HCEC 1CT (cell line): ENCODE results near the gene ATP8B1.

Experiments used
- DNase-seq: peaks from one replicate; pipeline ENCODE4 v3.0.0-alpha.2; 2017

Gene ATP8B1

DNA sequence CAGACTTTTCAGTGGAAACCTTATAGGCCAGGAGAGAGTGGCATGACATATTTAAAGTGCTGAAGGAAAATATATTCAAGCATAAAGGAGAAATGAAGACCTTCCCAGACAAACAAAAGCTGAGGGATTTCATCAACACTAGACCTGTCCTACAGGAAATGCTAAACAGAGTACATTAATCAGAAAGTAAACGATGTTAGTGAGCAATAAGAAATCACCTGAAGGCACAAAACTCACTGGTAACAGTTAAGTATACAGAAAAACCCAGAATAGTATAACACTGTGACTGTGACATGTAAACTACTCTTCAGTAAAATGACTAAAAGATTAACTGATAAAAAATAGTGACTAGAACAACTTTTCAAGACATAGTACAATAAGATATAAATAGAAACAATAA is 87.4 kb downstream of the ATP8B1 start:
- DNase-seq: no peak

DNA sequence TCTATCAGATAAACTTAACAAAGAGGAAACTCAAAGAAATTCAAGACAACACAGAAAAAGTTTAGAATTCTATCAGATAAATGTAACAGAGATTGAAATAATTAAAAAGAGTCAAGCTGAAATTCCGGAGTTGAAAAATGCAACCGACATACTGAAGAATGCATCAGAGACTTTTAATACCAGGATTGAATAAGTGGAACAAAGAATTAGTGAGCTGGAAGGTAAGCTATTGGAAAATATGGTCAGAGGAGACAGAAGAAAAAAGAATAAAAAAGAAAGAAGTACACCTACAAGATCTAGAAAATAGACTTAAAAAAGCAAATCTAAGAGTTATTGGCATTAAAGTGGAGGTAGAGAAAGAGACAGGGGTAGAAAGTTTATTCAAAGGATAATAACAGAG is 88.0 kb downstream of the ATP8B1 start:
- no peak for DNase-seq

DNA sequence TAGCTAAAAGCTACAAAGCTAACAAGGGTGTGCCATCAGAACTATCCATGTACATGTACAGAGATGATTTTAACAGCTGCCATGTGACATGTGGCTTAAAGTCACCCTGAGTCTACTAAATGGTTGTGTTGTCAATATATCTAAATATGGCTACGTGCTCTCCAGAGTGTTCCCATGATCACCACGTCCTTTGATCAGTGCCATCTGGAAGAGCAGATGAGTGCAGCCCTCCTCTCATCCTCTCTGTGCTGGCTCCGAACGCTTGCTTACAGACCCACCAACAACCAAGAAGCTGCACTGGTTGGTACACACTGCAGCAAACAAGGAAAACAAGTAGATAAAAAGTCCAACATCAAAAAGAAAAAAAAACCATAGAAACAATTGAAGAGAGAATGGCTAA is 92.9 kb downstream of the ATP8B1 start:
- no peak for DNase-seq

DNA sequence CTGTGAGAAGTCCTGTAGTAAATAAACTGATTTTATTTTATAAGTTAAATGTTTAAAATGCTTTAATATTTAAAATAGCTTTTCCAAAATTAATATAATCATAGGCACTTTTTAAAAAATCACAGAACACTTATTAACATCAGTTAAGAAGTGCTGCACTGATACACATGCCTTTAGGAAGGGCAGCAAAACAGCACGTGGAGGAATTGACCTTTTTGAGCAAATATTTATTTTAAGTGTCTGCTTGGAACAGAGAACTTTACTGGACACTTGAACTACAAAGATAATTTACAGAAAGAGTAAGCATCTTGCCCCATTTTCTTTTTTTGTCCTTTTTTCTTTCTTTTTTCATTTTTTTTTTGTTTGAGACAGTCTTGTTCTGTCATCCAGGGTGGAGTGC is 93.8 kb downstream of the ATP8B1 start:
- no peak for DNase-seq

DNA sequence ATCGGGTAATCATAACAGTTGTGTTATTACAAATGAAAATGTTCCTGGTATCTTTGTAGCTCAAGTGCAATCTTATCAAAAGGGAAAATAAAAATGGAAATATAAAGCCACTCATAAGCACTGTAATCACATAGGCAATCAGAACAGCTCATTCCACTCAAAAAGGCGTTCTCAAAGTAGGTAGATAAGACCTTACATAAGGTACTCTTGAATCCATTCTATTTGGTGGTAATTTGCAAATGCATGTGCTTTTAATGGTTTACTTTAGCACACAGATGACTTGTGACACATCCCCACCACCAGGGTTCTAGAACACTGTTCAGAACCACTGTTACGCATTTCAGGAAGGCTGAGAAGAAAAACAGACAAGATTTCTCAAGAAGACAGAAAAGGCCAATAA is 94.8 kb downstream of the ATP8B1 start:
- DNase-seq: no peak

DNA sequence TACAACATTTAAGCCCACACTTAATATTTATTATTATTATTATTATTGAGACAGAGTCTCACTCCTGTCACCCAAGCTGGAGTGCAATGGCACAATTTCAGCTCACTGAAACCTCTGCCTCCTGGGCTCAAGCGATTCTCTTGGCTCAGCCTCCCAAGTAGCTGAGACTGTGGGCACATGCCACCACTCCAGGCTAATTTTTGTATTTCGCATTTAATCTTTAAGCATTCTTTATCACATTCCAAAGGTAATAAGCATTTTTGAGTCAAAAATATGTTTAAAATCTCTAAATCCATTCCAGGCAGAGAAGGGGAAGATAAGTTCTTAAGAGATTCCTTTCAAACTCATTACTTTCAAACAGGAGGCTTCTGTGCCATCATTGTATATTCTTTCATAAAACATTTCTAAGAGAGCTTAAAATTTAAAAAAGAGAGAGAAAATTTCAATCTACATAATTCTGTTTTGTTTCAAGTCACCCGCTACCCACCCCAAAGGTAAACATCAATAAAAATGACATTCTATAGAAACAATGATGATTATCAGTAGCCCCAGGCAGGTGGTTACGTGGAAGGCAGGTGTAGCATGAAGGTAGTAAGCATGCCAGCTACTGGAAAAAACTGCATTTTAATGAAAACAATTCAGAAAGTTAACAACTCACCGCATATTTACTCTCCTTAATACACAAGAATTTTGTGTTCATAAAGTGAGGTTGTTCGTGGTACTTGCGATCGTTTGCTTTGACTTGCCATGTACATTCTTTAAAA is 97.1 kb downstream of the ATP8B1 start:
- DNase-seq: no peak

DNA sequence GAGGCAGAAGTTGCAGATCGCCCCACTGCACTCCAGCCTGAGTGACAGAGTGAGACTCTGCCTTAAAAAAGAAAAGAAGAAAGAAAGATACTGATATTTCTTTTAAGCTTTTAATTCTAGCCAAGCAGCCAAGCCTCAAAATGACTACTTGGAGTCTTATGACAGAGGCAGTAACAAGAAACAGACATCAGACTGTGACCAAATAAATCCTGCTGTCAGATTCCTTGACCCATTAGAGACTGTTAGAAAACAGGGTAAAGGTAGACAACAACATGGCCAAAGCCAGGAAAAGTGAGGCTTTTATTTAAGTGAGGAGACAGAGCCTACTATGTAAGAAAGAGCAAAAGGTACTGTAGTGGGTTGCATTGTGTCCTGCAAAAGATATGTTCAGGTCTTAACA is 98.1 kb downstream of the ATP8B1 start:
- DNase-seq: no peak

DNA sequence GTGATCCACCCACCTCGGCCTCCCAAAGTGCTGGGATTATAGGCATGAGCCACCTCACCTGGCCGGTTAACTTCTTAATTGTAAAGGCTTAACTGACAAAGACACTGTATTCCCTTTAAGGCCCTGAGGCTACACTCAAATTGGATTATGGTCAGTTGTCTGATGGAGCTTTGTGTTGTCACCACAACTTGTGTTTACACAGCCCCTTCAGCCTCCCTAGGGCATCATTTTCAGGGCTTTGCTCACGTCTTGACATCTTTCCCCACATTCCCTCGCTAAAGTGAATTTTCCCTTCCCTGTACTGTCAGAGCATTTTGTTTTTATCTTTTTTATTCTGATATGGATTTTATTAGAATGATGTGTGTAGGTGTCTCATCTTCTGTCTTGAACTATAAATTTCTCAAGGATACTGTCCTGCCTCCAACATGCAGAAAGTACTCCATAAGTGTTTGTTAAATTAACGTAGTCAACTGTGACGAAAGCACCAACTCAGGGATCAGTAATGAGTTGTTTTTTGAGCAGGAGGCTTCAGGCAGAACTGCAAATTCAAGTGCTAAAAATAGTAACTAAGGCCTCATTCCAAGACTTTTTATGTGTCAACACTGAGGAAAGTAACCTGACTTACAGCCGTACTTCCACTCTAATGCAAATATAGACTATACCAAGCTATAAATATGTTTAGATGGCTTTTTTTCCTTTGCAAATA is 104.4 kb downstream of the ATP8B1 start:
- peak; percentile 63 for DNase-seq

DNA sequence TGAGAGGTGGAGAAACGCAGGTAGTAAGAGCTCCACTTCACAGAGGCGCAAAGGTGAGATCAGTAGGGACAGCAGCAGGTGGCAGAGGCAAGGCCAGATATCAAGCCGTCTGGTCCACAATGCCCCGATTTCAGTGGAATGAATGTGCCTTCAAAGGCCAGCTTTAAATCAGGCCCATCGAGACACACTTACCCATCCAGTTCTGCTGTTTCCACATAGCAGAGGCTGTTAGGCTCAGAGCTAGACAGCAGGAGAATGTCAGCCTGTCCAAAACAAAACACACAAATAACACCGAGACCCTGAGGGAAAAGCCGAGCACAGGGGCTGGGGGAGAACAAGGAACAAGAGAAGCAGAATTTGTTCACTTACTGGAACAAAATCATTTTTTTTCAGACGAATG is 105.7 kb downstream of the ATP8B1 start:
- DNase-seq: no peak

DNA sequence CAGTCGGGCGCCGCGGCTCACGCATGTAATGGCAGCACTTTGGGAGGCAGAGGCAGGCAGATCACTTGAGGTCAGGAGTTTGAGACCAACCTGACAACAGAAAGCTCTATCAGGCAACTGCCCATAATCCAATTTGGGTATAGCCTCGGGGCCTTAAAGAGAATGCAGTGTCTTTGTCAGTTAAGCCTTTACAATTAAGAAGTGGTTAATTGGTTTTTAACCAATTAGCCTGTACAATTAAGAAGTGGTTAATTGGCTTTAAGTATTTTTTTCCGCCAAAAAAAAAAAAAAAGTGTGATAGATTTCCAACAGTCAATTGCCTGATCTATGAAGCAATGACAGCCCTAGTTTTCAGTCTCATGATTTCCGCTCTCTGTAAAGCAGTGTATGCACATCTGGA is 106.8 kb downstream of the ATP8B1 start:
- DNase-seq: no peak

DNA sequence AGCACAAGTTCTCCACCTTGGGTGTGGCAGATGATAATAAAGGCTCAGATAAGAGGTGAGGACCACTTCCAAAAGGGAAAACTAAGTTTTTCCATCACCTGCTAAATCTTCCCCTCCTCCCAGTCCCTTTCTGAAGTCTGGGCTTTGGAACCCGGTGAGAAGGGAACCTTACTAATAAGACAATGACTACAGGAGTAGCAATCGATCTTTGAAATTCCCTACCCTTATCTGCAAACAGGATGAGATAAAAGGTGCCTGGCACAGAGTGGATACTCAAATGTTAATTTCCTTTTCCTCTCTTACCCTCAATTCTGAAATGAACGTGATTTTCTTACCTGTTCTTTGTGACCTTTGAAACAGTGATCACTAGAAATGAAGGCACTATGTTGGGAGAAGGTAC is 111.8 kb downstream of the ATP8B1 start:
- no peak for DNase-seq

DNA sequence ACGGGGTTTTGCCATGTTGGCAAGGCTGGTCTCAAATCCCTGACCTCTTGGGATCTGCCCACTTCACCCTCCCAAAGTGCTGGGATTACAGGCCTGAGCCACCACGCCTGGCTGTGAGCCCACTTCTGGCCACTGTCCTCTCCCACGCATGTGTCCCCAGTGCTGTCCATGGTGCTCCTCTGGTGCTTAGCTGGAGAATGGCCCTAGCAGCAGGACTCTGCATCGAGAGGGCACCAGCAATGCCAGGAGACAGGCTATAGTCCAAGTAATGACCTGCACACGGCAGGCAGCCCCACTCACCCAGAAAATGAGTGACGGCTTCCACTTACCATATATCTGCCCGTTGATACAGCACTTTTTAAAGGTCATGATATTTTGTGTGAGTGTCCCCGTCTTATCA is 115.1 kb downstream of the ATP8B1 start:
- no peak for DNase-seq

DNA sequence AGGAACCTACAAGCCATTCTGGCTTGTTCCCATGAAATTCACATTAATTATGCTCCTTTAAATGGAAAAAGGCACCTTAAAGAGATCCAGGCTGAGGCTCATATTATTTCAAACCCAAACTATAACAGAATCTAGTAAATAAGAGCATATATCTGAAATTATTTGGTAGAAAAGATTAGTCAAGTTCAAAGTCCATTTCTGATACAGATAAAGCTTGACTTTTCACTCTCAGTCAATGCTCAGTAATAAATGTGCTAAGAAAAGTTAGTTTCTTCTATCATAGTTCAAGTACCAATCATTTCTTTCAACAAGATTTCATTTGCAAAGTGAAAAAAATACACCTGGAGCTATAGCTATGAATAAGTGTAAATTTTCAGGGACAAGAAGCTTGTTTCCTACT is 119.6 kb downstream of the ATP8B1 start:
- no peak for DNase-seq

DNA sequence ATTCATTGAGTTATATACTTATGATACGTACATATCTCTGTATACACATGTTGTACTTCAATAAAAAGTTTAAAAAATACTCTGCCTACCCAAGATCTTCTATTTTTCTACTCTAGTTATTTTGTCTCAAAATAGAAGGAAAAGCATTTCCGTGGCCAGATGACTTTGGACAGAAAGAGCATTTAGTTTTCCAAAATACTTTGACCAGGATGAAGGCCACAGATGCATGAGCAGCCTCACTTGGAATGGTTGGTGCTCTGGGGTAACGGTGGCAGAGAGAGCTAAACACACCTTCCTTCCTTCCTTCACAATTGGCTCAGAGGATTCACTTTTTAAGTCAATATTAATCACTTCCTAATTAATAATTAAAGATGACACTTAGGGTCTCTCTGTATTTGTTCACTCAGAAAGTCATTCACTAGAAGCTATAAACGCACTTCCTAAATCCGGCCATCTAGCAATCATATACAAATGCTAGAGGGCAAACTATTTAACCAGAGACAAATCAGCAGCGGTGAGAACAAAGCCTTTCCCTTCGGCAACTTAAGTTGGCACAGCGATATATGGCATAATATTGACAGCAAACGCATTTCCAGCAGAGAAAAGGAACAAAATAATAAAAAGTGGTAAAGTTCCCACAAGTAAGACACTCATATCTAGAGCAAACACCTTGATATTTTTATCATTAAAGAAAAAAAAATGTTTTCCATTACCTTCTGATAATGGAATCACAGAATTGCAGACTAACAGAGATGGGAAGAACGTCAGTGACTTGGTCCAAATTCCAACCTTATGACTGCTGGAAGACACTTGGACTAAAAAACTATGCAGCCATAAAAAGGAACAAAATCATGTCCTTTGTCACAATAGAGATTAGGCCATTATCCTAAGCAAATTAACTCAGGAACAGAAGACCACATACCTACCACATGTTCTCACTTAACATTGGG is 125.6 kb downstream of the ATP8B1 start:
- no peak for DNase-seq

DNA sequence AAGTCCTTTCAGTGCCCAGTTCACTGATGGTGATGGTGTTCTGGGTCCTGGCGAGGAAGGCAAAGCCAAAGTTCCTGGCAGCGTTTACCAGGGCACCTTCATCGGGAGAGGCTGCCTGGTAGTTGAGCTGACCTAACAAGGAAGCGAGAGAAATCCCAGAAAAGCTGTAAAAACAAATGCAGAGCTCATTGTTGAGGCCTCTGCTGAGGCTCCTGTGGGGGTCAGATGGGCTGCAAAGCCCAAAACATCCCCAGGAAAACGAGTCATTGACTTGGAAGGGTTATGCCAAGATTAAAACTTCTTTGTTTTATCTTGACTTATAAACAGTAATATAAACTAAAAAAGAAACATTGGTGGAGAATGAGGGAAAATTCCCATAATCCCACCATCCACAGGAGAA is 128.2 kb downstream of the ATP8B1 start:
- DNase-seq: no peak

DNA sequence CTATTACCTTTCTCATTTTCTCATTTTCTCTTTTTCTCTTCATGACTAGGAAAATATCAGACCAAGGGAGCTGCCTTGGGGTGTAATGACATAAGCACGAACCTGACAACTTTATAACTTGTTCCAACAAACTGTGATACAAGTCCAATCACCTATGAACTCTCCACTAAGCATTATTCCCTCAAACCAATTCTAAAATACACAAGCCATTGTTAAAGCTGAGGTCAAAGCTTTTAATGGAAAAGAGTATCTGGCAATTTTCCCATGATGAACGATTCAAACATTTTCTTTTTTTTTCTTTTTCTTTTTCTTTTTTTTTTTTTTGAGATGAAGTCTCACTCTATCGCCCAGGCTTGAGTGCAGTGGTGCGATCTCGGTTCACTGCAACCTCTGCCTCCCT is 133.1 kb downstream of the ATP8B1 start:
- DNase-seq: no peak

DNA sequence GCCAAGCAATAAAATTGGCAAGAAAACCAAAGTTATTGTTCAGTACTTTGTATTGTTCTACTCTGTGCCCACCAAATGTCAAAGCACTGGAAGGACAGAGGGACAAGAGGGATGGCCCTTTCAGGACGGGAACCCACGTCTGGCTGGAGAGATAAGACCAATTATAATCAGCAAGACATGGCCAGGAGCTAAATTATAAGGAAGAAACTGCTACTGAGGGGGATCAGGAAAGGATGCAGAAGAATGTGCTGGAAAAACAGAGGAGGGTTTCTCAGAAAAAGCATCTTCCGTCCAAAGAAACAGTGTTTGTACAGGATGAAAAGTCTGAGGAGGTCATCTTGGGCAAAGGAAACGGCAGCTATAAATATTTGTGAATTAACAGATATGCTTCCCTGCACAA is 135.1 kb downstream of the ATP8B1 start:
- DNase-seq: no peak

DNA sequence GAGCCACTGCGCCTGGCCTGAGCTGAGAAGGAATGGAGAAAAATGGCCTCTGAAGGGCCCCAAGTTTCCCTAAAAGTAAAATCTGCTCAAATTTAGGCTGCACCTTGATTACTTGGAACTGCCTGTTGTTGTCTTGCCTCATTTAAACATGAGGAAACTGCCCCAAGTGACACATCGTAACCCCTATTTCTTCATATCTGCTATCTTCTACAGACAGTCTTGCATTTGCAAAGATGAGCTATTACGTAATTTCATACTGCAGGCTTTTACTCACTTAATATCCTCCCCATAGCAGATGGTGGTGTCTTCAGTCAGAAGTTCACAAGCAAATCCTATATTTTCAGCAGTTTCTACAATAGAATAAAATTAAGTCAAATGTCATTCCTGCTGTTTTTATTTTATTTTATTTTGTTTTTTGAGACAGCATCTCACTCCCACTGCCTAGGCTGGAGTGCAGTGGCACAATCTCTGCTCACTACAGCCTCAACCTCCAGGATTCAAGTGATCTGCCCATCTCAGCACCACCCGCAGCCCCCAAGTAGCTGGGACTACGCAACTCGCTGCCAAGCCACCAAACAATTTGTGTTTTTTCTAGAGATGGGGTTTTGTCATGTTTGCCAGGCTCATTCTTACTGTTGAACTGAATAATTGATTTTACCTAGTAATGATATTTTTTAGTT is 136.2 kb downstream of the ATP8B1 start:
- DNase-seq: peak; percentile 76

DNA sequence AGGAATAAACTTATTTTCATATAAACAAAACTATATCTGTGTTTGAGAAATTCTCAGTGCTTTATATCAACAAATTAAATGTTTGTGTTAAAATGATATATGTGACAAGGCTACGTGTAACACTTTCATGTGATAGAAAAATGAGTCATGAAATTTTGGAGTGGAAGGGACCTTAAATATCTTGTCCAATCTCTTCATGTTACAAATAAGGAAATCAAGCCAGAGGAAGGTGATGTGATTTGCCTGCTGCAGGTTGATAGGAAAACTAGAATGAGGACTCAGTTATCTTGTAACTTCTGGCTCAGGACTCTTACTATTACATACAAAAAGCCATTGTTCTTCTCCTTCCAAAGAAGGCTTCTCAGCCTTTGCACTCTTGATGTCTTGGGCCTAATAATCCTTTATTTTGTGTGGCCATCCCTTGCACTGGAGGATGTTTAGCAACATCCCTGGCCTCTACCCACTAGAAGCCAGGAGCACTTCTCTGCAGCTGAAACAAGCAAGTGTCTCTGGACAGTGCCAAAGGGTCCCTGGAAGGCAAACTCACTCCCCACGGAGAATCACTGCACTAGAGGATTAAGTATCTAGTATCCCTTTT is 138.4 kb downstream of the ATP8B1 start:
- DNase-seq: no peak

DNA sequence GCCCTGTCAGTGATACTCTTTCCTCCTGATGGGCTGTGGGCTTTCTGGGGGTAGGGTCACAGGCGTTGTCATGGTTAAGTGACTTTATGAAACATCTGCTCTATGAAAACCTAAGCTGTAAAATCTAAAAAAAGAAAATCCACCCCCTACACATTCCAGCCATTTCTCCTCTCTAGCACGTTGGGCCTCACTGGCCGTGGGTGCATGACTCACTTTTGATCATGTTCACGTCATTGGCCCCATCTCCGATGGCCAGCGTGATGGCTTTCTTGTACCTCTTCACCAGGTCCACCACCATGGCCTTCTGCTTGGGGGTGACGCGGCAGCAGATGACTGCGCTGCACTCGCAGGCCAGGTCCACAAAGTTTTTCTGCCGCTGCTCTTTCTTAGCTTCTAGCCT is 142.2 kb downstream of the ATP8B1 start:
- DNase-seq: peak; percentile 68

DNA sequence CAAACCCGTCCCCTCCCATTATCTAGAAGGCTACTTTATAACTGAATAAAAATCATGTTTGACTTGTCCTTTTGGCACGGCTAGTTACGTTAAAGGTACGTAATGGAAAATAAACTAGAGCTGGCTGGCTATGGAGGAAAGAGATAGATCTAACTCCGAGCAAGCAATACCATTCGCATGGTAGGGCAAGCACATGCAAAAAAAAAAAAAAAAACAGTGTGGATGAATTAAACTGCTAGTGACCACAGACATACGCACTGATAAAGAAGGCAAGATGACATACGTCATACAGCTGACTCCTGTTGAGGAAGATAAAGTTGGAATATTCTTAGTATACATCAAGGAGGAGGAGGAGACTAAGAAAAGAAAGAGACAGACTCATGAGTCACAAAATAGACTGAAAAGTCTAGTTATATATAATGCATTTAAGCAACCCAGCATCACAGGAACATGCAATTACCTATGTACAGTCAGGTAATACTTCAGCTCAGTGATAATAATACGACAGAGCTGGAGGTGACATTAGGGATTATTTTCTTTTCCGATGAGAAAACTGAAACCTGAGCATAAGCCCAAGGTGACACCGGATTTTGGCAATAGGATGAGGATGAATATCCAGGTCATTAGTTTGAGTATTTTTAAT is 143.5 kb downstream of the ATP8B1 start:
- DNase-seq: no peak

DNA sequence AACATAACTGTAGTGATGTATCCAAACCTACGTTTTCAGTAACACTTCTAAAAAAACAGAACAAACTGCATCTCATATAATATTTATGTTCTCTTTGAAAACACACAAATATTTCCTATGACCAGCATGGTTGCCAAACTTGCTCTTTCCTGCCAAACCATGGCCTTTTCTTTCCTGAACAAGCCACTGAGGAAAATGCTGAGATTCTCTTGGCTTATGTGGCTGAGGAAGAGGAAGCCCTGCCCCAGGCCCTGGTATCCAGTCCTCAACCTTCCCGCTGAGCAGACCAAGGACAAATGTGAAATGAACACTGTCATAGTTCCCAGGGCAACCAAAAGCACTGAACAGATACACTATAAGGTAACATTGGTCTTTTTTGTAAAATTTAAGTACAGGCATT is 145.6 kb downstream of the ATP8B1 start:
- DNase-seq: no peak
